ENCODE data around the gene MVB12B.

Gene MVB12B

GRCh38 chr9:126506361-126507317, 180.0 kb downstream of the MVB12B start:
- no peak for DNase-seq (ENCODE audit: low spot score)

GRCh38 chr9:126507318-126508109, 180.9 kb downstream of the MVB12B start:
- no peak for DNase-seq (ENCODE audit: low spot score)

GRCh38 chr9:126508171-126508591, 181.6 kb downstream of the MVB12B start:
- no peak for DNase-seq (ENCODE audit: low spot score)

- DNase-seq (ENCODE audit: low spot score) = no peak
These were observed 182.3 kb downstream of the MVB12B start for GRCh38 chr9:126508928-126509327.

GRCh38 chr9:126509718-126510117, 183.1 kb downstream of the MVB12B start:
- no peak for DNase-seq (ENCODE audit: low spot score)

- no peak for DNase-seq (ENCODE audit: low spot score)
These were observed 183.9 kb downstream of the MVB12B start for GRCh38 chr9:126510564-126510963.

GRCh38 chr9:126511411-126511810, 184.8 kb downstream of the MVB12B start:
- no peak for DNase-seq (ENCODE audit: low spot score)

- DNase-seq (ENCODE audit: low spot score) = no peak
These were observed 186.8 kb downstream of the MVB12B start for GRCh38 chr9:126513159-126514036.

GRCh38 chr9:126514037-126514821, 187.6 kb downstream of the MVB12B start:
- peak; percentile 44 for DNase-seq (ENCODE audit: low spot score)

GRCh38 chr9:126515001-126515872, 188.6 kb downstream of the MVB12B start:
- no peak for DNase-seq (ENCODE audit: low spot score)

GRCh38 chr9:126515873-126516505, 189.4 kb downstream of the MVB12B start:
- no peak for DNase-seq (ENCODE audit: low spot score)

- DNase-seq (ENCODE audit: low spot score) = no peak
These were observed 189.9 kb downstream of the MVB12B start for GRCh38 chr9:126516561-126516935.

GRCh38 chr9:126516936-126517832, 190.6 kb downstream of the MVB12B start:
- peak; percentile 34 for DNase-seq (ENCODE audit: low spot score)

GRCh38 chr9:126517833-126518356, 191.3 kb downstream of the MVB12B start:
- DNase-seq (ENCODE audit: low spot score) = no peak

- no peak for DNase-seq (ENCODE audit: low spot score)
These were observed 192.1 kb downstream of the MVB12B start for GRCh38 chr9:126518763-126519162.

GRCh38 chr9:126519660-126520420, 193.2 kb downstream of the MVB12B start:
- no peak for DNase-seq (ENCODE audit: low spot score)

- no peak for DNase-seq (ENCODE audit: low spot score)
These were observed 193.8 kb downstream of the MVB12B start for GRCh38 chr9:126520453-126520852.

GRCh38 chr9:126521089-126521488, 194.5 kb downstream of the MVB12B start:
- DNase-seq (ENCODE audit: low spot score) = no peak
